DND-41 (cell line): ENCODE measurements around the gene IGFBP4.

Experiments
- ATAC-seq: fragments of 200-7000 bp; cut with Tn5 transposase; 3 replicates; pipeline ENCODE4 v1.9.1; 2021; ENCODE audit warnings: low read depth; ENCODE audit not compliant: insufficient read depth
- DNase-seq: peaks from one replicate; pipeline ENCODE4 v3.0.0-alpha.2; 2020
- H2AFZ ChIP-seq: 2 replicates; pipeline ENCODE4 v1.6.0; 2012; ENCODE audit warnings: low read depth, low read length
- H3K27ac ChIP-seq: 2 replicates; pipeline ENCODE4 v1.5.1; 2012; ENCODE audit warnings: low read length, inconsistent platforms
- H3K27me3 ChIP-seq: fragments of 200-600 bp; sonication (generic); 2 replicates; pipeline ENCODE4 v1.6.0; 2012; ENCODE audit warnings: low read length, mild to moderate bottlenecking, inconsistent platforms; ENCODE audit not compliant: insufficient read depth, poor library complexity
- H3K36me3 ChIP-seq: 2 replicates; pipeline ENCODE4 v1.5.1; 2012; ENCODE audit warnings: low read length, inconsistent platforms; ENCODE audit not compliant: insufficient read depth
- H3K4me1 ChIP-seq: 2 replicates; pipeline ENCODE4 v1.5.1; 2012; ENCODE audit warnings: mild to moderate bottlenecking, low read length; ENCODE audit not compliant: insufficient read depth
- H3K4me2 ChIP-seq: 2 replicates; pipeline ENCODE4 v1.6.0; 2012; ENCODE audit warnings: mild to moderate bottlenecking, moderate library complexity, low read length, inconsistent platforms; ENCODE audit not compliant: insufficient read depth
- H3K4me3 ChIP-seq, 2 experiments: fragments of 200-600 bp in 1 of 2; shearing (Covaris generic) in 1 of 2; 2 replicates each; pipeline ENCODE4 v1.5.1; 2012 to 2016; ENCODE audit warnings: inconsistent platforms in 2 of 2, low read length in 2 of 2, mild to moderate bottlenecking in 2 of 2, low read depth in 1 of 2, moderate library complexity in 1 of 2
- H3K79me2 ChIP-seq: 2 replicates; pipeline ENCODE4 v1.6.0; 2012; ENCODE audit warnings: low read length, inconsistent platforms; ENCODE audit not compliant: insufficient read depth
- H3K9ac ChIP-seq: 2 replicates; pipeline ENCODE4 v1.6.0; 2012; ENCODE audit warnings: low read depth, mild to moderate bottlenecking, inconsistent platforms, low read length, moderate library complexity
- H3K9me3 ChIP-seq: 2 replicates; pipeline ENCODE4 v1.5.1; 2012; ENCODE audit warnings: low read length, moderate library complexity, mild to moderate bottlenecking, inconsistent platforms; ENCODE audit not compliant: insufficient read depth, severe bottlenecking
- H4K20me1 ChIP-seq: 2 replicates; pipeline ENCODE4 v1.6.0; 2012; ENCODE audit warnings: low read length; ENCODE audit not compliant: insufficient read depth
- CTCF ChIP-seq: IDR thresholded peaks from 2 replicates; pipeline ENCODE4 v1.5.1; 2012; ENCODE audit warnings: borderline replicate concordance, low read length, moderate library complexity, mild to moderate bottlenecking; ENCODE audit not compliant: poor library complexity, severe bottlenecking; ENCODE audit errors: extremely low read depth
- EZH2 ChIP-seq: IDR thresholded peaks from 3 replicates; pipeline ENCODE4 v1.6.1; 2012; ENCODE audit warnings: borderline replicate concordance, low read depth, mild to moderate bottlenecking, moderate library complexity, low read length, inconsistent platforms; ENCODE audit not compliant: severe bottlenecking

The IGFBP4 gene

GRCh38 chr17:40462343-40463121 is 19.3 kb downstream of the IGFBP4 start:
- Histone ChIP-seq H3K4me1 (no peaks in the 10 kb centered on the region), H4K20me1 (no peaks in the 10 kb centered on the region), H3K9me3 (no peaks in the 10 kb centered on the region), H3K4me2 (no peak overlapping the region), H3K9ac (no peak overlapping the region), H3K27me3 (no peaks in the 10 kb centered on the region), H3K4me3 (no peak overlapping the region), H3K79me2 (no peaks in the 10 kb centered on the region), H2AFZ (no peak overlapping the region), H3K27ac (no peak overlapping the region), H3K36me3 (peaks cover 10% of the 10 kb centered on the region)
- TF ChIP-seq CTCF (no peak), EZH2 (no peak)
- DNase-seq (no peak), ATAC-seq (no peak)

DNA sequence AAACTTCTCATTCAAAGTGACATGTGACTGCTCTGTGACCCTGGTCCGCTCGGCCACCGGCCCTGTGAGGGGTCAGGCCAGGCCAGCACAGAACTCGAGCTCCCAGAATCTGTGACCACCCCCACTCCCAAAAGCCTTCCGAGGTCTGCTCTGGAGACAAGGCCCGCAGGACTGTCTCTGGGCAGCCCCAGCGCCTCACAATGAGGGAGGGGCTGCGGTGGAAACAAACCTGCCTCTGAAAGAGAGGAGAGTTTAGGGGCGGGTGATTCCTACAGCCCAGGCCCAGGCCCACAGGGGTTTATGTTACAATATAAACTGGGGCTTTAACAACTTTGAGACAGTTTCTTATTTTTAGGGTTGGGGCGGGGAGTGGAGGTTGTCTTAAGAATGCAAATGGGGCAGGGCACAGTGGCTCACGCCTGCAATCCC is 19.9 kb downstream of the IGFBP4 start:
- Histone ChIP-seq H4K20me1 (no peaks in the 10 kb centered on the region), H3K36me3 (peaks cover 4% of the 10 kb centered on the region; the same call in 1 of the 2 replicates), H3K9ac (no peak overlapping the region), H3K79me2 (no peaks in the 10 kb centered on the region), H3K4me1 (no peaks in the 10 kb centered on the region), H3K4me3 (no peak overlapping the region), H3K9me3 (no peaks in the 10 kb centered on the region), H3K27ac (no peak overlapping the region), H3K4me2 (no peak overlapping the region), H2AFZ (no peak overlapping the region), H3K27me3 (no peaks in the 10 kb centered on the region)
- DNase-seq (no peak), ATAC-seq (no peak)
- TF ChIP-seq CTCF: no peak
- TF ChIP-seq EZH2: no peak

DNA sequence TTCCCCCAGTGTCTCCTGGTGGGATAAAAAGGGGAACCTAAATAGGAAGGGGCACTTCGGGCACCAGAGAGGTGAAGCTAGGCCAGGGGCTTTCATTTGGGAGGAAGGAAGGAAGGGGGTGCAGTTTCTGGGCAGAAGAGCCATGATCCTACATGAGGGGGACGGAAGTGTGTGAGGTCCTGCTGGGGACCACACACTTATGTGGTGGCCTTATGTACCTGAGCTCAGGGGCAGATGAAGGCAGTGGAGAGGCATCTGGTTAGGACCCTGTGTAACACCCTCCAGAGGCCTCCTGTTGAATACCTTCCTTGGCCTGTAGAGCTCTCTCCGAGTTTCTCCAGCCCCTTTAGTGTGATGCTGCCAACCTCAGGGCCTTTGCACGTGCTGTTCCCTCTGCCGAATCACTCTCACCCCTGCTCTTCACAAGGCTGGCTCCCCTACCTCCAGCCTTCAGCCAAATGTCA is 21.2 kb downstream of the IGFBP4 start:
- TF ChIP-seq EZH2 (no peak), CTCF (no peak)
- no peaks in the 10 kb centered on the region for H3K79me2 ChIP-seq
- no peaks in the 10 kb centered on the region for H3K27me3 ChIP-seq
- H3K4me1 ChIP-seq: no peaks in the 10 kb centered on the region
- no peaks in the 10 kb centered on the region for H3K9me3 ChIP-seq
- no peaks in the 10 kb centered on the region for H3K36me3 ChIP-seq
- no peaks in the 10 kb centered on the region for H4K20me1 ChIP-seq
- no peak for DNase-seq
- no peak overlapping the region for H3K4me2 ChIP-seq
- no peak overlapping the region for H2AFZ ChIP-seq
- no peak overlapping the region for H3K9ac ChIP-seq
- no peak overlapping the region for H3K4me3 ChIP-seq
- no peak for ATAC-seq
- H3K27ac ChIP-seq: no peak overlapping the region
